ENCODE results near the gene RAD52.

GRCh38 chr12:953776-954175, 4.3 kb upstream of the RAD52 start:
- no peak for TF ChIP-seq CTCF (IDR thresholded peaks at IDR 0.05; ENCODE audit: insufficient read depth, low read length)
- TF ChIP-seq POLR2AphosphoS5 (IDR thresholded peaks at IDR 0.05; ENCODE audit: low read depth) = no peak
- TF ChIP-seq SPI1 (IDR thresholded peaks at IDR 0.05; ENCODE audit: borderline replicate concordance, low read depth) = no peak
- no peak for TF ChIP-seq REST (IDR thresholded peaks at IDR 0.05; ENCODE audit: insufficient replicate concordance, low read depth)

Measured in HL-60 (cell line).